ENCODE results near the gene ANKHD1.
"Not testable (repeated sequence)": the region's sequence is repeated elsewhere in the genome, so short reads cannot be mapped to it uniquely, and the experiment has no call there.

The ANKHD1 gene

DNA sequence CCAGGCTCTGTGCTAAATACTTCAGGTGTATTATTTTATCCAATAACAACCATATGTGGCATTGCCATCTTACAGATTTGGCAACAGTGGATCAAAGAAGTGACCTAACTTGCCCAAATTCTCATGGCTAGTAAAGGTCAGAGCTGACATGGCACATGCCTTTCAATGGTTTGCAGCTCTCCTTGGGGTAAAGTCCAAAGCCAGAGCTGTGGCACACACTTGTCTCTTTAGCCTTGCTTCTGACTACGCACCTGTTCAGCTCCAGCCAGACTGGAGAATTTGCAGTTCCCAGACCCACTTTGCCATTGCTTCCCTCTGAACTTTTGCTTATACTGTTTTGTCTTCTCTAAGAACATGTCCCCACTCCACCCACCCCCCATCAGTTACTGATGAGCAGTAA, 168.9 kb downstream of the ANKHD1 start:
- H3K4me3 ChIP-seq (ENCODE audit: low read depth, low read length): no peak overlapping the region
- no peak for TF ChIP-seq CTCF (IDR thresholded peaks at IDR 0.05; ENCODE audit: insufficient read depth, low read depth, low read length, missing control alignments)
- no peak for DNase-seq (ENCODE audit: low read depth)

GRCh38 chr5:140571105-140571504, 169.5 kb downstream of the ANKHD1 start:
- no peak overlapping the region for H3K4me3 ChIP-seq (ENCODE audit: low read depth, low read length)
- DNase-seq (ENCODE audit: low read depth): no peak
- TF ChIP-seq CTCF (IDR thresholded peaks at IDR 0.05; ENCODE audit: insufficient read depth, low read depth, low read length, missing control alignments): no peak

- TF ChIP-seq CTCF (IDR thresholded peaks at IDR 0.05; ENCODE audit: insufficient read depth, low read depth, low read length, missing control alignments): no peak
- H3K4me3 ChIP-seq (ENCODE audit: low read depth, low read length): no peak overlapping the region
Measured at GRCh38 chr5:140573683-140574082, 172.1 kb downstream of the ANKHD1 start.

DNA sequence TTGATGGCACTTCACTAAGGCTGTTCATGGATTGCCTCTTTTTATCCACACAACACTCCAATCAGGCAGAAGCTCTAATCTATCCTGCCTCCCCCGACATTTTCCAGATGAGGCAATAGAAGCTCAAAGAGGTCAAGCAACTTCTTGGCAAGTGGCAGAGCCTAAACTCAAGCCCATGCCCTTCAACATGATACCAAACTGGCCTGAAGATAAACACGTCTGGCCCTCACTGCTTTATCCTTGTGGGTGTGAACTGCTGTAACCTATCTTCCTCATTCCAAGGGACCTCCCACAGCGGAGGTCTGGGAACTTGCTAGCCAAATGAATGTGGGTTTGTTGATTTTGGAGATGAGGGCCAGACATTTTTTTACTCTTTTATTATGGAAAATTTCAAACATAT, 172.5 kb downstream of the ANKHD1 start:
- no peak overlapping the region for H3K4me3 ChIP-seq (ENCODE audit: low read depth, low read length)
- TF ChIP-seq CTCF (IDR thresholded peaks at IDR 0.05; ENCODE audit: insufficient read depth, low read depth, low read length, missing control alignments): no peak
- no peak for DNase-seq (ENCODE audit: low read depth)

More at GRCh38 chr5:140573683-140574082, 172.1 kb downstream of the ANKHD1 start:
- DNase-seq (ENCODE audit: low read depth): no peak

- no peak for TF ChIP-seq CTCF (IDR thresholded peaks at IDR 0.05; ENCODE audit: insufficient read depth, low read depth, low read length, missing control alignments)
- no peak overlapping the region for H3K4me3 ChIP-seq (ENCODE audit: low read depth, low read length)
- no peak for DNase-seq (ENCODE audit: low read depth)
Measured at GRCh38 chr5:140575309-140575708, 173.7 kb downstream of the ANKHD1 start.

GRCh38 chr5:140576776-140577201, 175.2 kb downstream of the ANKHD1 start:
- DNase-seq (ENCODE audit: low read depth): no peak
- no peak overlapping the region for H3K4me3 ChIP-seq (ENCODE audit: low read depth, low read length)
- TF ChIP-seq CTCF (IDR thresholded peaks at IDR 0.05; ENCODE audit: insufficient read depth, low read depth, low read length, missing control alignments): no peak

- H3K4me3 ChIP-seq (ENCODE audit: low read depth, low read length); DNase-seq (ENCODE audit: low read depth): not testable (repeated sequence)
Measured at GRCh38 chr5:140579188-140579747, 177.6 kb downstream of the ANKHD1 start.

Measured in GM12865 (cell line).